Measurements from ENCODE around the gene SGCD. TPM values are rescaled to one million over a fixed set of nuclear protein-coding genes. Genes with fewer than 3 reads are reported as not detected.
A peak's percentile ranks its signal among the peaks of the same experiment; 100 is the strongest.

SGCD gene
- total RNA-seq: 10 to 100 TPM in 1 of 5 donors, 1 to 10 TPM in 3, under 1 TPM in 1; 0.58 to 55.8 (median 5.8) TPM
- polyA plus RNA-seq: 1 to 10 TPM; 1.0 to 2.1 (median 1.8) TPM
- long read RNA-seq, donor 1: 0 reads
- long read RNA-seq, donor 2, partial matches to known transcripts: 0 of 1 reads
- long read RNA-seq, donor 2, other reads (novel, unspliced or antisense): 0 of 1 reads
- long read RNA-seq, donor 3, partial matches to known transcripts: 0 of 2 reads
- long read RNA-seq, donor 3, other reads (novel, unspliced or antisense): 0 of 2 reads
- long read RNA-seq, donor 4: 0 reads
- long read RNA-seq, donor 5, transcript SGCD-201 (9 exons, 1,606 nt): major isoform, 8 of 8 reads
- long read RNA-seq, donor 5, partial matches to known transcripts: 0 of 8 reads
- long read RNA-seq, donor 5, other reads (novel, unspliced or antisense): 0 of 8 reads
- long read RNA-seq, donor 6, full-length matches to known transcripts: 5 of 5 reads
- long read RNA-seq, donor 6, partial matches to known transcripts: 0 of 5 reads
- long read RNA-seq, donor 6, other reads (novel, unspliced or antisense): 0 of 5 reads
- long read RNA-seq, donor 7, partial matches to known transcripts: 0 of 4 reads
- long read RNA-seq, donor 7, other reads (novel, unspliced or antisense): 0 of 4 reads
- long read RNA-seq, donor 8, partial matches to known transcripts: 6 of 8 reads
- long read RNA-seq, donor 8, other reads (novel, unspliced or antisense): 0 of 8 reads
- long read RNA-seq, donor 9, partial matches to known transcripts: 0 of 3 reads
- long read RNA-seq, donor 9, other reads (novel, unspliced or antisense): 0 of 3 reads
- long read RNA-seq, donor 10, partial matches to known transcripts: 0 of 4 reads
- long read RNA-seq, donor 10, other reads (novel, unspliced or antisense): 0 of 4 reads

DNA sequence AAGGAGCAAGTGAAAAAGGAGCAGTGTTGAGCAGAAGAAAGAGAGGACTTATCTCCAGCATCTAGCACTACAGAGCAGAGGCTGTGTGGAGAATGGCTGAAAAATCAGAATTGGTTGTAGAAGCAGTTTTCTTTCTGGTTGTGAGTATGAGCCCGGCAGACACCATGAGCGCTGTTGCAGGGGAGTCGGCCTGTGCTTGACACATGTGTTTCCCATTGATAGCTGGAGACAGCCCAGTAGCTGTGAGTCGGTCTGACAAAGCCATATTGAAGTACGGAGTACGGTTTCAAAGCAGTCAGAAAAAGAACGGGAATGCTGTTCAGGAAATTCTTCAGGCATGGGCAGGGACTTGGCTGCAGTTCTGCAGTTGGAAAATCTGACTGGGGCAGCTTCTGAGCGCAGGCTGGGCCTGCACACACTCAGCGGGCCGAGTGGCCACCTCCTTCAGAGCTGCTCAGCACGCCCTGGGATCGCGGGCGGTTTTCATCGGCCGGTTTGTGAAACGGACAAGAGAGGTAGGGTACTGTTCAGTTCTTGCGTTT is at the start of gene SGCD:
SGCD (plus strand) TSS at position 447 of the 542 bp plus-strand sequence.
- DNase-seq: peak; percentile 35 to 85
- H3K36me3 ChIP-seq: no peaks in the 10 kb centered on the region
- H3K4me3 ChIP-seq: peak within 1 kb of the TSS; percentile 38 to 44 (median 40)
- no peaks in the 10 kb centered on the region for H3K27me3 ChIP-seq
- H3K4me1 ChIP-seq: peaks cover 0 to 6% (median 3%) of the 10 kb centered on the region in 4 donors
- TF ChIP-seq, protein P1, sequence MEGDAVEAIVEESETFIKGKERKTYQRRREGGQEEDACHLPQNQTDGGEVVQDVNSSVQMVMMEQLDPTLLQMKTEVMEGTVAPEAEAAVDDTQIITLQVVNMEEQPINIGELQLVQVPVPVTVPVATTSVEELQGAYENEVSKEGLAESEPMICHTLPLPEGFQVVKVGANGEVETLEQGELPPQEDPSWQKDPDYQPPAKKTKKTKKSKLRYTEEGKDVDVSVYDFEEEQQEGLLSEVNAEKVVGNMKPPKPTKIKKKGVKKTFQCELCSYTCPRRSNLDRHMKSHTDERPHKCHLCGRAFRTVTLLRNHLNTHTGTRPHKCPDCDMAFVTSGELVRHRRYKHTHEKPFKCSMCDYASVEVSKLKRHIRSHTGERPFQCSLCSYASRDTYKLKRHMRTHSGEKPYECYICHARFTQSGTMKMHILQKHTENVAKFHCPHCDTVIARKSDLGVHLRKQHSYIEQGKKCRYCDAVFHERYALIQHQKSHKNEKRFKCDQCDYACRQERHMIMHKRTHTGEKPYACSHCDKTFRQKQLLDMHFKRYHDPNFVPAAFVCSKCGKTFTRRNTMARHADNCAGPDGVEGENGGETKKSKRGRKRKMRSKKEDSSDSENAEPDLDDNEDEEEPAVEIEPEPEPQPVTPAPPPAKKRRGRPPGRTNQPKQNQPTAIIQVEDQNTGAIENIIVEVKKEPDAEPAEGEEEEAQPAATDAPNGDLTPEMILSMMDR (IDR thresholded peaks at IDR 0.05): no peak
- TF ChIP-seq POLR2AphosphoS5 (IDR thresholded peaks at IDR 0.05) (peak in 2 of 3 donors; percentile 31 to 32), POLR2A (IDR thresholded peaks at IDR 0.05) (no peak), EP300 (IDR thresholded peaks at IDR 0.05) (no peak)
- peak within 1 kb of the TSS; percentile 14 to 75 (median 66) for H3K27ac ChIP-seq
- 13 to 33% (median 24%) methylated on average over 18 of the region's 18 CpGs for WGBS, 5 donors
- intact Hi-C loops (cut with DNase I; ENCODE audit: low total_unique reads): no loop called here
- no peaks in the 10 kb centered on the region for H3K9me3 ChIP-seq

DNA sequence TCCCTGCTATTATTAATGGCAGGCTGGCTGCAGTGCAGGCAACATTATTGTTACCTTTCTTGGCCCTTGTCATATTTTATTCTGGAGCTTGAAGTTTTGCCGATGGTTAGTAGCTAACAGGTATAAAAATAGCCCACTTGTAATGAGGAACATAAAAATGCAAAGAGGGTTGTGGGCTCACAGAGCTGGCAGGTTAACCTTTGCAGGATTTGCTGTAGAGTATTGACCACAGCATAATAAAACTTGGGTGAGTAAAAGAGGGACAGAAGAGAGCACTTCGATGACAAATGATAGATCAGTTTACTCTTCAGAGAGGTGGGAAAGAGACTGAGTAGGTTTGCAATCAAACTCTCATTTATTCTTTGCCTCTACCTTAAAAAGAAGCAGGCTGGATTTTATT is 49.7 kb upstream of the SGCD start:
- DNase-seq: no peak
- H3K27ac ChIP-seq: no peak overlapping the region
- TF ChIP-seq EP300 (IDR thresholded peaks at IDR 0.05): no peak
- no peak for TF ChIP-seq POLR2AphosphoS5 (IDR thresholded peaks at IDR 0.05)
- TF ChIP-seq, protein P1 (IDR thresholded peaks at IDR 0.05): no peak
- TF ChIP-seq POLR2A (IDR thresholded peaks at IDR 0.05): no peak
- no peak overlapping the region for H3K4me3 ChIP-seq
- no peaks in the 10 kb centered on the region for H3K27me3 ChIP-seq
- no peaks in the 10 kb centered on the region for H3K4me1 ChIP-seq
- no peaks in the 10 kb centered on the region for H3K9me3 ChIP-seq
- no peaks in the 10 kb centered on the region for H3K36me3 ChIP-seq
- intact Hi-C loops (cut with DNase I; ENCODE audit: low total_unique reads): no loop called here
- 67 to 85% (median 75%) methylated on average over 2 of the region's 2 CpGs for WGBS, 5 donors

DNA sequence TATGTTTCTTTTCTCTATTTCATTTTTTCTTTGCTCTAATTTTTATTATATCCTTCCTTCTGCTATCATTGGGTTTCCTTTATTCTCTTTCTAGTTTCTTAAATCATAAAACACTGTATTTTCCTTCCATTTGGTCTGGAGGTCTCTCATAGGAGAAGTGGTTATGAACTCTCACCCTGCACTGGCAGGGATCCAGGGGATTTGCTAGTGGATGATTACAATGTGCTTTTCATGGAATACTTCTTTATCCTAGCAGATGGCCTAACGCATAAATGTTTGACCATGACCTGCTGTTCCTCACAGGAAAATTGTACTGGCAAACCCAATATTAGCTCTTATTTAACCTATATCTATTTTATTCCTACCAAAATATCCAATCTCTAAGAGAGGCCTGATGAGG is 31.5 kb upstream of the SGCD start:
- Histone ChIP-seq H3K4me1 (no peaks in the 10 kb centered on the region), H3K27me3 (no peaks in the 10 kb centered on the region), H3K9me3 (peaks cover 0 to under 1% (median 0%) of the 10 kb centered on the region in 4 donors), H3K36me3 (no peaks in the 10 kb centered on the region), H3K4me3 (no peak overlapping the region), H3K27ac (no peak overlapping the region)
- DNase-seq: peak in 1 of 2 donors; percentile 26
- 81 to 90% (median 84%) methylated on average over 1 of the region's 1 CpG for WGBS, 5 donors
- no peak for TF ChIP-seq EP300 (IDR thresholded peaks at IDR 0.05)
- no peak for TF ChIP-seq POLR2AphosphoS5 (IDR thresholded peaks at IDR 0.05)
- TF ChIP-seq, protein P1 (IDR thresholded peaks at IDR 0.05): no peak
- TF ChIP-seq POLR2A (IDR thresholded peaks at IDR 0.05): no peak
- intact Hi-C loops (cut with DNase I; ENCODE audit: low total_unique reads): no loop called here

DNA sequence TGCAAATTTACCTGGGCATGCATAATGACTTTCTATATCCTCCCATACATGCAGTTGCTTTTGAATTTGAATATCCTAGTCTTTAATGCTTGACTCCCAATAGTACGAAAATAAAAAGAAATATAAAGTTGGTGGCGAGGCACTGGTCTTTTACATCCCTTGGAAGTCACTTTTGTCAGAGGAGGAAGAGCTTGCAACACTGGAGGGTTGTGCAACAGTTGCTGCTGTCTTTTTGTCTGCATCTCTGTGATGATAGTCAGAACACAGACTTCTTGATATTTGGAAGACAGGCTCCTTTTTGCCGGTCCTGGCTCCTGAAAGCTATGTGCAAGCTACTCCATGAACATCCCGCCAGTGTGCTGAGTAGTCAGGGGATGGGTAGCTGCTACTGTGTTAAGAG is 16.8 kb upstream of the SGCD start:
- no peak for TF ChIP-seq EP300 (IDR thresholded peaks at IDR 0.05)
- TF ChIP-seq, protein P1 (IDR thresholded peaks at IDR 0.05): no peak
- no peak for TF ChIP-seq POLR2AphosphoS5 (IDR thresholded peaks at IDR 0.05)
- TF ChIP-seq POLR2A (IDR thresholded peaks at IDR 0.05): no peak
- peaks cover 0 to 22% (median 11%) of the 10 kb centered on the region in 4 donors for H3K9me3 ChIP-seq
- intact Hi-C loops (cut with DNase I; ENCODE audit: low total_unique reads): no loop called here
- 74 to 88% (median 87%) methylated on average over 4 of the region's 4 CpGs for WGBS, 5 donors
- H3K36me3 ChIP-seq: no peaks in the 10 kb centered on the region
- H3K4me3 ChIP-seq: no peak overlapping the region
- no peak for DNase-seq
- no peak overlapping the region for H3K27ac ChIP-seq
- H3K4me1 ChIP-seq: no peaks in the 10 kb centered on the region
- H3K27me3 ChIP-seq: no peaks in the 10 kb centered on the region

Measured in stomach (tissue), 19 donors.